RWPE1 (cell line): ENCODE results near the gene RABGGTA.

Experiments
- CTCF ChIA-PET: fragments of 350-600 bp; sonication (Branson Sonifier 250); formaldehyde crosslinking; extraction: SDS; loops from one replicate; lab custom pipeline; 2021; lab: Yijun Ruan, JAX
- POLR2A ChIA-PET: fragments of 400-600 bp; formaldehyde crosslinking; extraction: SDS; loops from one replicate; lab custom pipeline; 2020; ENCODE audit warnings: antibody characterized with exemption; ENCODE audit not compliant: low non-redundant PET; lab: Yijun Ruan, JAX
- DNase-seq: peaks from one replicate; pipeline ENCODE4 v3.0.0; 2012; ENCODE audit warnings: low spot score
- H3K27ac ChIP-seq: fragments of 450-650 bp; 2 replicates; pipeline ENCODE4 v1.5.1; 2017
- TF ChIP-seq, protein P1 (sequence below): fragments of 450-650 bp; conservative IDR thresholded peaks from 2 replicates; pipeline ENCODE4 v1.5.1; 2017; ENCODE audit warnings: low read depth, mild to moderate bottlenecking

Gene RABGGTA

DNA sequence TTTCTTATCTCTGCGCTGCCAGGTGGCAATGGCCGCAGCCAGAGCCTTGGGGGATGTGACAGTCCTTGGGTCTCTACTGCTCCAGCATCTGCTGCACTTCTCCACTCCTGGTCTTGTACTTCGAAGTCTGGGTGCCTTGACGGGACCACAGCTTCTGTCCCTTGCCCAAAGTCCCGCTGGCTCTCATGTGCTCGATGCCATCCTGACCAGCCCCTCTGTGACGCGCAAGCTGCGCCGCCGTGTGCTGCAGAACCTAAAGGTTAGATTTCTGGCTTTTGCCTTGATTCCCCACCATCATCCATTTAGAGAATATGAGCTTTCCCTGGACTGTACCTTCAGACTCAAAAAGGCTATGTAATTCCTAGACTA is 32.6 kb upstream of the RABGGTA start:
- POLR2A ChIA-PET = no interaction called here
- DNase-seq = no peak
- CTCF ChIA-PET = no interaction called here
- TF ChIP-seq, protein P1, sequence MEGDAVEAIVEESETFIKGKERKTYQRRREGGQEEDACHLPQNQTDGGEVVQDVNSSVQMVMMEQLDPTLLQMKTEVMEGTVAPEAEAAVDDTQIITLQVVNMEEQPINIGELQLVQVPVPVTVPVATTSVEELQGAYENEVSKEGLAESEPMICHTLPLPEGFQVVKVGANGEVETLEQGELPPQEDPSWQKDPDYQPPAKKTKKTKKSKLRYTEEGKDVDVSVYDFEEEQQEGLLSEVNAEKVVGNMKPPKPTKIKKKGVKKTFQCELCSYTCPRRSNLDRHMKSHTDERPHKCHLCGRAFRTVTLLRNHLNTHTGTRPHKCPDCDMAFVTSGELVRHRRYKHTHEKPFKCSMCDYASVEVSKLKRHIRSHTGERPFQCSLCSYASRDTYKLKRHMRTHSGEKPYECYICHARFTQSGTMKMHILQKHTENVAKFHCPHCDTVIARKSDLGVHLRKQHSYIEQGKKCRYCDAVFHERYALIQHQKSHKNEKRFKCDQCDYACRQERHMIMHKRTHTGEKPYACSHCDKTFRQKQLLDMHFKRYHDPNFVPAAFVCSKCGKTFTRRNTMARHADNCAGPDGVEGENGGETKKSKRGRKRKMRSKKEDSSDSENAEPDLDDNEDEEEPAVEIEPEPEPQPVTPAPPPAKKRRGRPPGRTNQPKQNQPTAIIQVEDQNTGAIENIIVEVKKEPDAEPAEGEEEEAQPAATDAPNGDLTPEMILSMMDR = no peak
- peak overlapping the region; percentile 19 for H3K27ac ChIP-seq

- ChIA-PET POLR2A (interaction anchor here (0.6 to 3.3 kb wide), 2 partner anchors 32 to 58 kb away, joined by 7 to 17 read pairs; partner anchors contain the start of gene TINF2), CTCF (interaction anchor here (0.8 to 4.7 kb wide), 5 partner anchors 8 to 131 kb away, joined by 5 to 51 read pairs (median 8); partner anchors contain the start of genes CIDEB, LTB4R2 and TINF2)
- TF ChIP-seq, protein P1 = no peak
- H3K27ac ChIP-seq = peak overlapping the region; percentile 94
- DNase-seq = no peak
Measured at GRCh38 chr14:24300326-24300980, 29.1 kb upstream of the RABGGTA start.

DNA sequence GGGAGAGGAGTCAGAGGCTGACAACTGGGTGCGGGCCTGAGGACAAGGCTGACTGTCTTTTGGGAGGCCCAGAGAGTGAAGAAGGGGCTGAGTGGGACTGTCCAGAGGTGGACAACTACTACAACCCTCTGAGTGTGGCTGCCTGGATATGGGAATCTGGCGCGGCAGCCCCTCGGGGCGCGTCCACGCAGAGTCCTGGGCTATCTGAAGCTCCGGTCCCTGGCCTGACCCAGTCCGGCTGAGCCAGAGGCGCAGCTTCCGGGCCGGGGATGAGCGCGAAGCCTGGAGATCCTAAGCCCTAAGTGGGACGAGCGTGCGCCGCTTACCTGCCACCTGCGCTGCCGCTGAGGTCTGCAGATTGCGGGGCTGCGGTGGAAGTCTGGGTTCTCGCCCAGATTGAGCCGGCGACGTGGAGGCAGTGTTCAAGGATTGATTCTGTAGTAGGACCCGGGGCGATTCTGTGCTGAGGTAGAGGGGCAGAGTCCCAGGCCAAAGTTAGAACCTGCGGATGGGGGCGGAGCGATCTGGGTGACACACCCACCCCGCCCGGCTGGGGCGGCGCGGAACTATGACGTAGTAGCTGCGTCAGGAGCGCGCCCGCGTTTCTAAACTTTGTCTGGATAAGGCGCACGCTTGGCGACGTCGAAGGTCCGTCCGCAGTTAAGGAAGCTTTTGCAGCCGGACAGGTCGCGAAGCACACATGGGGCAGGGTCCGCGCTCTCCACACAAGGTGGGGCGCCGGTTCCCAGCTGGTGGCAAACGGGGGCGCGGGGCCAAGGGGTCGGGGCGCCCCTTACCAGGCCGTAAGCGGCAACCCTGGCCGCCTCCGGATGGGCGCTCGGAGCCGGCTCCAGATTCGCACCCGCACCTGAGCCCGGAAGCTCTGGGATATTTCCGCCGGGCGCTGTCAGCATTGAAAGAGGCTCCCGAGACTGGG is 28.1 kb upstream of the RABGGTA start, which contains the start of the genes DHRS1 and NOP9:
Gene DHRS1 (minus strand): TSS at position 526 of the 937 bp plus-strand sequence. CDS start 674 bp downstream, outside the sequence.
Gene NOP9 (plus strand): TSS at position 596 of the 937 bp plus-strand sequence. CDS start 105 bp downstream, at position 701.
- POLR2A ChIA-PET = interaction anchor here (0.6 to 3.3 kb wide), 3 partner anchors 36 to 202 kb away, joined by 3 to 17 read pairs (median 5); partner anchors contain the start of gene TINF2
- peak; percentile 95 for DNase-seq
- TF ChIP-seq, protein P1 = no peak
- peak within 1 kb of the TSS; percentile 94 for H3K27ac ChIP-seq
- CTCF ChIA-PET = interaction anchor here (0.5 to 4.7 kb wide), 8 partner anchors 9 to 1377 kb away, joined by 3 to 51 read pairs (median 6); partner anchors contain the start of genes CIDEB and TINF2

GRCh38 chr14:24298892-24299254 is 27.5 kb upstream of the RABGGTA start:
- peak; percentile 91 for DNase-seq
- ChIA-PET POLR2A (interaction anchor here (0.6 to 3.3 kb wide), 4 partner anchors 35 to 1505 kb away, joined by 3 to 17 read pairs (median 5); partner anchors contain the start of gene TINF2), CTCF (interaction anchor here (0.5 to 4.7 kb wide), 7 partner anchors 9 to 1377 kb away, joined by 3 to 51 read pairs (median 6); partner anchors contain the start of genes CIDEB and TINF2)
- peak overlapping the region; percentile 94 for H3K27ac ChIP-seq
- TF ChIP-seq, protein P1 = no peak

GRCh38 chr14:24297190-24297964 is 26.0 kb upstream of the RABGGTA start:
- ChIA-PET POLR2A (interaction anchor here (1.0 kb wide), 1 partner anchor 55 kb away, joined by 5 read pairs; the partner anchor contains the start of gene TINF2), CTCF (interaction anchor here (0.6 to 4.7 kb wide), 11 partner anchors 10 to 208 kb away, joined by 3 to 51 read pairs (median 4); partner anchors contain the start of gene TINF2)
- TF ChIP-seq, protein P1 = peak; percentile 55
- H3K27ac ChIP-seq = peak overlapping the region; percentile 94
- peak; percentile 45 for DNase-seq
